NB4 (cell line): ENCODE measurements around the gene NPAS3.

ENCODE experiments used
- MAX ChIP-seq: IDR thresholded peaks from 2 replicates; pipeline ENCODE4 v1.6.1; 2011; ENCODE audit warnings: low read depth, low read length
- MYC ChIP-seq: IDR thresholded peaks from 2 replicates; pipeline ENCODE4 v1.6.1; 2011; ENCODE audit warnings: low read depth, low read length
- POLR2A ChIP-seq: IDR thresholded peaks from 2 replicates; pipeline ENCODE4 v1.6.1; 2011; ENCODE audit warnings: mild to moderate bottlenecking; ENCODE audit not compliant: insufficient read length; ENCODE audit errors: extremely low read depth
- TF ChIP-seq, protein P1 (sequence below): IDR thresholded peaks from one replicate; pipeline ENCODE4 v1.5.1; 2012; ENCODE audit warnings: low read depth, low read length

- TF ChIP-seq, protein P1, sequence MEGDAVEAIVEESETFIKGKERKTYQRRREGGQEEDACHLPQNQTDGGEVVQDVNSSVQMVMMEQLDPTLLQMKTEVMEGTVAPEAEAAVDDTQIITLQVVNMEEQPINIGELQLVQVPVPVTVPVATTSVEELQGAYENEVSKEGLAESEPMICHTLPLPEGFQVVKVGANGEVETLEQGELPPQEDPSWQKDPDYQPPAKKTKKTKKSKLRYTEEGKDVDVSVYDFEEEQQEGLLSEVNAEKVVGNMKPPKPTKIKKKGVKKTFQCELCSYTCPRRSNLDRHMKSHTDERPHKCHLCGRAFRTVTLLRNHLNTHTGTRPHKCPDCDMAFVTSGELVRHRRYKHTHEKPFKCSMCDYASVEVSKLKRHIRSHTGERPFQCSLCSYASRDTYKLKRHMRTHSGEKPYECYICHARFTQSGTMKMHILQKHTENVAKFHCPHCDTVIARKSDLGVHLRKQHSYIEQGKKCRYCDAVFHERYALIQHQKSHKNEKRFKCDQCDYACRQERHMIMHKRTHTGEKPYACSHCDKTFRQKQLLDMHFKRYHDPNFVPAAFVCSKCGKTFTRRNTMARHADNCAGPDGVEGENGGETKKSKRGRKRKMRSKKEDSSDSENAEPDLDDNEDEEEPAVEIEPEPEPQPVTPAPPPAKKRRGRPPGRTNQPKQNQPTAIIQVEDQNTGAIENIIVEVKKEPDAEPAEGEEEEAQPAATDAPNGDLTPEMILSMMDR, result no peak
- TF ChIP-seq POLR2A, result no peak
- TF ChIP-seq MAX, result no peak
- TF ChIP-seq MYC, result no peak
Measured at GRCh38 chr14:33484264-33484663, 545.6 kb downstream of the NPAS3 start.
